Tibial nerve (tissue), 4 donors: ENCODE measurements around the gene RANBP3.

Experiments
- EP300 ChIP-seq, 2 donors: sonication (generic); formaldehyde crosslinking; IDR thresholded peaks; one replicate each; pipeline ENCODE4 v1.6.1; 2017; ENCODE audit warnings: antibody characterized with exemption in 2 of 2, mild to moderate bottlenecking in 1 of 2
- POLR2A ChIP-seq, 2 donors: fragments of 450-650 bp; IDR thresholded peaks; one replicate each; pipeline ENCODE4 v1.6.1; 2017; ENCODE audit warnings: antibody characterized with exemption in 2 of 2, mild to moderate bottlenecking in 2 of 2, moderate library complexity in 2 of 2
- TF ChIP-seq, protein P1 (sequence below), 5 experiments: fragments of 200-600 bp in 3 of 5; fragments of 450-650 bp in 2 of 5; sonication (generic) in 3 of 5; IDR thresholded peaks; one replicate each; pipeline ENCODE4 v1.5.1; 2016 to 2019; ENCODE audit warnings: antibody characterized with exemption in 5 of 5, mild to moderate bottlenecking in 3 of 5, moderate library complexity in 2 of 5

DNA sequence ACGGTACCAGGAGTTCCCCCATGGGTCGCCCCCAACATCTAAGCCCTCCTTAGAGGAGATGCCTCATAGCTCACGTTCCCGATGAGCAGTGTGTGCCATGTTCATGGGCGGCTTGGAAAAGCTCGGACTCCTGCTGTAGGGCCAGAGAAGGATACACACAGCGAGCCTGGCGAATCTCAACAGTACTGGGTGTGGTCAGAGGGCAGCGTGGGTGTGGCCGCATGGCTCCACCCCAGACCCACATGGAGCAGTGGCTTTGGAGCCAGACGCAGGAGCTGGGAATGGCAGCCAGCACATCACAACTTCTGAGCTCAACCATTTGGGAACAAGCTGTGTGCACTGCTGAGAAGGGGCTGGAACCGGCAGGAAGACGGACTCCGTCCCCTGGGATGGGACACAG is 48.3 kb downstream of the RANBP3 start:
- TF ChIP-seq, protein P1, sequence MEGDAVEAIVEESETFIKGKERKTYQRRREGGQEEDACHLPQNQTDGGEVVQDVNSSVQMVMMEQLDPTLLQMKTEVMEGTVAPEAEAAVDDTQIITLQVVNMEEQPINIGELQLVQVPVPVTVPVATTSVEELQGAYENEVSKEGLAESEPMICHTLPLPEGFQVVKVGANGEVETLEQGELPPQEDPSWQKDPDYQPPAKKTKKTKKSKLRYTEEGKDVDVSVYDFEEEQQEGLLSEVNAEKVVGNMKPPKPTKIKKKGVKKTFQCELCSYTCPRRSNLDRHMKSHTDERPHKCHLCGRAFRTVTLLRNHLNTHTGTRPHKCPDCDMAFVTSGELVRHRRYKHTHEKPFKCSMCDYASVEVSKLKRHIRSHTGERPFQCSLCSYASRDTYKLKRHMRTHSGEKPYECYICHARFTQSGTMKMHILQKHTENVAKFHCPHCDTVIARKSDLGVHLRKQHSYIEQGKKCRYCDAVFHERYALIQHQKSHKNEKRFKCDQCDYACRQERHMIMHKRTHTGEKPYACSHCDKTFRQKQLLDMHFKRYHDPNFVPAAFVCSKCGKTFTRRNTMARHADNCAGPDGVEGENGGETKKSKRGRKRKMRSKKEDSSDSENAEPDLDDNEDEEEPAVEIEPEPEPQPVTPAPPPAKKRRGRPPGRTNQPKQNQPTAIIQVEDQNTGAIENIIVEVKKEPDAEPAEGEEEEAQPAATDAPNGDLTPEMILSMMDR (IDR thresholded peaks at IDR 0.05): no peak
- TF ChIP-seq POLR2A (IDR thresholded peaks at IDR 0.05) (no peak), EP300 (IDR thresholded peaks at IDR 0.05) (no peak)
